ENCODE measurements around the gene GPR176.

- TF ChIP-seq CTCF (conservative IDR thresholded peaks at IDR 0.05), result no peak
- TF ChIP-seq ZFX (IDR thresholded peaks at IDR 0.05), result no peak
These were observed 127.2 kb downstream of the GPR176 start for GRCh38 chr15:39792844-39793335.
